Stimulated activated CD4-positive, alpha-beta T cell treated with anti-CD3 and anti-CD28 coated beads, Interleukin-4, amount 100 ng/mL, for 24 hours (primary cell): ENCODE measurements around the gene IFNAR2.
"Not testable (repeated sequence)": the region's sequence is repeated elsewhere in the genome, so short reads cannot be mapped to it uniquely, and the experiment has no call there.

Source experiments
- DNase-seq: peaks from one replicate; pipeline ENCODE4 v3.0.0-alpha.2; 2020

The IFNAR2 gene

DNA sequence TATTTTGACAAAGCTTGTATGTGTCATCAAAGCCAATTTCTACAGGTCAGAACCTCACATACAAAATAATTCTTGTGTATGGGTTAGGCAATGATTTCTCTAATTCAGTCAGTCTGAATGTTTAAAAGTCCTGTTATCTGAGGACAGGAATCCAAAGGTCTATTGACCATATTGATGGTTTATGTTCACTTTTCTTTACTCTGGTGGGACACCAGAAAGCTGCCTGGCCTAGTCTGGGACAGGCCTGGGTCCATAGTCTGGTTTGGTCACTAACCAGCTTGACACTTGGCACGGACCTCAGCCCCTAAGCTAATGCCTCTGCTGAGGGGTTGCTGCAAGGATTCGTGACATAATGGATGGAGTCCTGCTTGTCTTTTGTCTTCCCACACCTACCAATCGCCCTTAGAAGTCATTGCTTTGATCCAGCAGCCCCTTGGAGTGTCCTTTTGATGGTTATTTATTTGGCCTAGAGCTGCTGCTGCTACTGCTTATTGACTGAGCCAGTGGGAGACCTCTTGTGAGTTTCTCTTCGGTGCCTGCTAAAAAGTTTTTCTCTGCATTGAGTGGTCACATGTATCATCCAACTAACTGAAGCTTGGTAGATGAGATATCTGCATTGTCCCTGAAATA is 15.7 kb downstream of the IFNAR2 start:
- DNase-seq, result no peak

DNA sequence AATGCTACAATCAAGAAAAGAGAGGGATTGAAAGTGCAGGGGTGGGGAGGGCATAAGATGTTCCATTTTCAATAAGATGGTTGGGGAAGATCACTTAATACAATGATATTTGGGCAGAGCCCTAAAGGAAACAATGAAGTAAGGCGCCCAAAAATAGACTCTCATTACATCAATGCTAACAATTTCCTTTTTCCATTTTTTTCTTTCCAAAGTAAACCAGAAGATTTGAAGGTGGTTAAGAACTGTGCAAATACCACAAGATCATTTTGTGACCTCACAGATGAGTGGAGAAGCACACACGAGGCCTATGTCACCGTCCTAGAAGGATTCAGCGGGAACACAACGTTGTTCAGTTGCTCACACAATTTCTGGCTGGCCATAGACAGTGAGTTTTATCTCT is 16.8 kb downstream of the IFNAR2 start:
- DNase-seq, result no peak

DNA sequence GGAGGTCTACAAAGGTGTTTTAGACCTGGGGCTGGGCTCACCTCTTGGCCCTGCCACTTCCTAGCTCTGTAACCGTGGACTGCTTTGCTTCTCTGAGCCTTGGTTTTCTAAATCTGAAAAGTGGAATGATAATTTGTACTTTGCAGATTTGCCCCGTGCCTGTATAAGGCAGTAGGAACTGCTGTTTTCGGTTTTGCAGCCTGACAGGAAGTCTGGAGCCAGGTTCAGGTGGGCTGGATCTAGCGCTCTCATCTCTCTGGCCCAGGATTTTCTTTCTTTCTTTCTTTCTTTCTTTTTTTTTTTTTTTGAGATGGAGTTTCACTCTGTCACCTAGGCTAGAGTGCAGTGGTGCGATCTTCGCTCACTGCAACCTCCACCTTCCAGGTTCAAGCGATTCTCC is 17.2 kb downstream of the IFNAR2 start:
- no peak for DNase-seq

DNA sequence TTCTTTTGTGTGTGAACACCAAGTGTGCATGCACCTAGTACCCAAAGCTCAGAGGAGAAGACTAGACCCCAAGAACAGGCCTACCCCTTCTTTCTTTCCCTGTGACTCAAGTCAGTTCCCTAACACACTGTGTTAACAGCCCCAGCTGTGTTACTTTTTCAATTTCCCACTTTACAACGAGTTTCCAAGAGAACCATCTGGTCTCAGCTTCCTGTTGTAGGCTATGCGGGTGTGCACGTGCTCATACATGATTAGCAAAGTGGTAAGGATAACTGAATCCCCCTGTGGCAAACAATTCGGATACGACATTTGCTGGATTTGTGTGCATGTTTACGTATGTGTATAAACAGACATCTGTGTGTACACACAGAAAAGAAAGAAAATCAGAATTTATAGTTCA is 17.9 kb downstream of the IFNAR2 start:
- no peak for DNase-seq

DNA sequence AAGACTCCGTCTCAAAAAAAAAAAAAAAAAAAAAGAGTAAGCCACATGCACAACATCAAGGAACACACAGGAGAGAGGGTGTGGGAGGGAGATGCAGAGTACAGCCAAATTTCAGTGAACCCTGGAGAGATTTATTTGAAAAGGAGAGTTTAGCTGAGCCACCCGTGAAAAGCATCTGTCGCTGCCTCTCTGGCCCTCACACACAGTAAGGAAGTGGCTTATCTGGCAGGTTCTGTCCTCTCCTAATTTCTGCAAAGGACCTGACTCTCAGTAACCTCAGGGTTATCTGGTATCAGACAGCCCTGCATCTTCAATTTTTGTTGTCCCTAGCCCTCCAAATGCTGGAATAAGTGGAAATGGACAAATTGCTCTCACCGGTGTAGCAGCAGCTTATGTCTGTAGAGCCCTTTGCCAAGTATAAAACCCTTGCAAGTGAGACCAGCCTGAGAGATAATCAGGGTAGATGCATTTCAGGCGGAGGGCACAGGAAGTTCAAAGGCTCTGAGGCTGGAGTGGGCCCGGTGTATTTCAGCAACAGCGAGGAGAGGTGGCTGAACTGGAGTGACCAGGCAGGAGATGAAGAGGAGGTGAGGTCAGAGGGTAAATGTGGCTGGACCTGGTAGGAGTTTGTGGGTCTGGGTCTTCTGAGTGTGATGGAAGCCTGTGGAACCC is 19.7 kb downstream of the IFNAR2 start:
- no peak for DNase-seq

DNA sequence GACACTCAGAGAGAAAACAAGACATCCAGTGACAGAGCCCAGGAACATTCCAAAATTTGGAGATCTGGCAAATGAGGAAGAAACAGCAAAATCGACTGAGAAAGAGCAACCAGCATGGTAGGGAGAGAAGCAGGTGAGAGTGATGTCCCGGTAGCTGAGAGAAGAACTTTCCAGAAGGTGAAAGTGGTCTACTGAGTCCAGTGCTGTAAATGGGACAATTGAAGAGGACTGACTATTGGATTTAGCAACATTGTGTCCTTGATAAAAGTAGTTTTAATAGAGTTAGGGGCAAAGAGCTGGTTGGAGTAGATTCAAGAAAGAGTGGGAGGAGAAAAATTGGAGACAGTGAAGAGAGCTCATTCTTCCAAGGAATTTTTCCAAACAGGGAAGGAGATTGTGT is 21.4 kb downstream of the IFNAR2 start:
- no peak for DNase-seq

DNA sequence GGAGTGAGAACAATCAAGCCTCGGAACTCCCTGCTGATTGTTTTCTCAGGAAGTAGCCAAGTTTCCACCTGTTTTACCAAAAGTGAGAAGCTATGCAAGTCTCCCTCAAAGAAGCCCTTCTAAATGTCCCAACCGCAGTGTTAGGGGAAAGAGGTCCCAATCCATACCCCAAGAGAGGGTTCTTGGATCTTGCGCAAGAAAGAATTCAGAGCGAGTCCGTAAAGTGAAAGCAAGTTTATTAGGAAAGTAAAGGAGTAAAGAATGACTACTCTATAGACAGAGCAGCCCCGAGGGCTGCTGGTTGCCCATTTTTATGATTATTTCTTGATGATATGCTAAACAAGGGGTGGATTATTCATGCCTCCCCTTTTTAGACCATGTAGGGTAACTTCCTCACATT is 23.6 kb downstream of the IFNAR2 start:
- DNase-seq, result not testable (repeated sequence)

DNA sequence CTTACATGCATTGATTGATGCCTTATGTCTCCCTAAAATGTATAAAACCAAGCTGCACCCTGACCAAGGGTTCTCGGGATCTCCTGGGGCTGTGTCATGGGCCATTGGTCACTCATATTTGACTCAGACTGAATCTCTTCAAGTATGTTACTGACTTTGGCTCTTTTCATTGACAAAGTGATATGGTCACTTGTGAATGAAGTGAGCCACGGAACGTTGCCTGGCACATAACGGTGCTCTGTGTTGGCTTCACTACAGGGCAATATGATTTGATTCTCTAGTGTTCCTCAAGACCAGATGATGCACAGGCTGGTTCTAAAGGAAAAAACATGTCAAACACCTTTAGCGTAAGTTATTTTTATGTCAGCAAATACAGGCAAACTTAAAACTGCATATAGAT is 25.0 kb downstream of the IFNAR2 start:
- no peak for DNase-seq

DNA sequence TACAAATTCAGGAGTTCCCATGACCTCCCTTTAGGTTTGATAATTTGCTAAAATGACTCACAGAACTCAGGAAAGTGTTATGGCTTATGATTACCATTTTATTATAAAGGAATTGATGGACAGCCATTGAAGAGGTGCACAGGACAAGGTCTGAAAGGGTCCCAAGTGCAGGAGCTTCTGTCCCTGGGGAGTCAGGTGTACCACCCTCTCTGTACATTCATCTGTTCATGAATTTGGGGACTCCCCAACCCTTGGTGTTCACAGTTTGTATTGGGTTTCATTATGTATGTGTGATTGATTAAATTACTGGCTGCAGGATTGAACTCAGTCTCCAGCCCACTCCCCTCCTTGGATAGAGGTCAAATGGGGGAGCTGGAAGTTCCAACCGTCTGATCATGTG is 25.7 kb downstream of the IFNAR2 start:
- no peak for DNase-seq

DNA sequence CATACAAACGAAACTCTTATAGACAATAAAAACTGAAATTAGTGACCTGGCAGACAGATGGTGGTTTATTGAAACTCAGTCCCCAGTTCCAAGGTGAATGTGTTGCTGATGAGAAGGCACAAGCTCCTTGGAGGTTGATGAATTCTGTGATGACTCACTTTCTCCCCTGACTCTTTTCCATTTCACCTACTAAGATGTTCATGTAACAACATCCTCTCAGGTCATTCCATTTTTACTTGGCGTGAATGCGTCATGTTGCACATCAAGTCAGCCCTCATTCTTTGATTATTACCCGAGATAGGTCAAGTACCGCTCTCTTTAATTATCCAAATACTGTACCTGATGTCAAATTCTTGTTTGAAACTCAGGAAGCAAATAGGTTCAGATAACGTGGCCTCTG is 26.3 kb downstream of the IFNAR2 start:
- DNase-seq, result peak; percentile 42

DNA sequence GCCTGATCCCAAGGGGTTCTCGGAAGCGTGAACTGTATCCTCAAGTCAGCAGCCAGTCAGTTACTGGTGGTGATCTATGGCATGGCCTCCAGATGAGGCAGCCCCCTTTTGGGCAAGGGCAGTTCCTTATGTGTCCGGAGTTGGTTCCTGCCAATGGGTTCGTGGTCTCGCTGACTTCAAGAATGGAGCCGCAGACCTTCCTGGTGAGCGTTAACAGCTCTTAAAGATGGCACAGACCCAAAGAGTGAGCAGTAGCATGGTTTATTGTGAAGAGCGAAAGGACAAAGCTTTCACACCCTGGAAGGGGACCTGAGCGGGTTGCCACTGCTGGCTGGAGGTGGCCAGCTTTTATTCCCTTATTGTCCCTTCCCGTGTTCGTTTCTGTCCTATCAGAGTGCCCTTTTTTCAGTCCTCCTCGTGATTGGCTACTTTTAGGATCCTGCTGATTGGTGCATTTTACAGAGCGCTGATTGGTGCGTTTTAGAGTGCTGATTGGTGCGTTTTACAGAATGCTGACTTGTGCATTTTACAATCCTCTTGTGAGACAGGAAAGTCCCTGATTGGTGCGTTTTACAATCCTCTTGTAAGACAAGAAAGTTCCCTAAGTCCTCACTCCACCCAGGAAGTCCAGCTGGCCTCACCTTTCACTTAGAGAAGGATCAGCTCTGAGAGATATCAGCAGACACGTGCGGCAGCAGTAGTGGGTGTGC is 27.5 kb downstream of the IFNAR2 start:
- no peak for DNase-seq

DNA sequence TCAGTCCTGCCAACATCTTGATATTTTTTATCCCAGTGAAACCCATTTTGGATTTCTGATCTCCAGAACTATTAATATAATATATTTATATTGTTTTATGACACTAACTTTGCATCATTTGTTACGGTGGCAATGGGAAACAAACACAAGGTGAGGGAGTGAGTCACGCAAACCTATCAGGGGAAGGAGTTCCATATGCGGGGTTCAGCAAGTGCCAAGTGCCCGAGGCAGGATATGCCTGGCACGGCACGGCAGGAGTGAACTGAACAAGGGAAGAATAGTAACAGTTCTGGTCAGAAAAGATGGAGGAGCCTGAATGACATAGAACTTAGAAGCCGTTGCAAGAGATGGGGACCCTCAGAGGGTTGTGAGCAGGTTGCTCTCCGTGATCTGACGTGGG is 28.7 kb downstream of the IFNAR2 start:
- no peak for DNase-seq

DNA sequence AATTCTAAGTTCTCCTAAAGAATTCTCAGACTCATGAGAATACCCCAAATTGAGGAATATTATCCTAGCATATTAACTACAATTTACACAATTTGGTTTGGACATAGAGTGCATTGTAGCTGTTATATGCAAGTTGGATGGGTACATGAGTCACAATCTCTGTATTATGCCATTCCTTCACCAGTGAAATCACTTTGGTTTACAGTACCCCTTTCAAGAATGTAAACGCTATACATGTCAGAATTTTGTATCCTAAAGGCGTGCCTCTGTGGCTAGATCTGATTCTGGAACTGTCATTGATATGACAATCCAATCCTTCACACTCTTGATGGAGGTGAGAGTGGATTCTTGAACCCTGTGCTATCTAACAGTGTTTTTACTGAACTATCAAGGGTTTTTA is 29.7 kb downstream of the IFNAR2 start:
- DNase-seq, result no peak

DNA sequence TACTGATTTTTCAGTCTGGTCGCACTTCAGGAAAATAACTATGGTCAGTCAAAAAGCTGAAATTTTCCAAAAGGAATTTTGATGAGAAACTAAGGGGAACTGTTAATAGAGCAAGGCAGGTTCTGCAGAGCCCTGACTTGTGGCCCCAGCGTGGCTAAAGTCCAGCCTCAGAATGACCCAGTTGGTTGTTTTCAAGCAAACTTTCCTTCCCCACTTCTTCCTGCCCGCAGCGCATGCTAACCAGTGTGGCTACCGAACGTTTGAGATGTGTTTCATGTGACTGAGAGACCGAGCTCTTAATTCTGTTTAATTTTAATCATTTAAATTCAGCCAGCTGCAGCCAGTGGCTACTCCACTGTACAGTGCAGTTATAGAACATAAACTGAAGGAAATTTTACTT is 30.3 kb downstream of the IFNAR2 start:
- DNase-seq, result no peak

DNA sequence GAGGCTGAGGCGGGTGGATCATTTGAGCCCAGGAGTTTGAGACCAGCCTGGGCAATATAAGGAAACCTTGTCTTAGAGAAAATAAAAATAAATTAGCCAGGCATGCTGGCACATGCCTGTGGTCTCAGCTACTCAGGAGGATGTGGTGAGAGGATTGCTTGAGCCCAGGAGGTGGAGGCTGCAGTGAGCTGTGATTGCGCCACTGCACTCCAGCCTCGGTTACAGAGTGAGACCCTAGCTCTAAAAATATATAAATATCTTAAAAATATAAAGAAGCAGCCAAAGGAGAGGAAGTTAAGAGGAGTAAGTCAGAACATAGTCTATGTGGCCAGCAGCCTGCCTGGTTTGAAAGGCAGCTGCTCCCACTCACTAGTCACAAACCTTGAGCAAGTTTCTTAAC is 31.9 kb downstream of the IFNAR2 start:
- no peak for DNase-seq

DNA sequence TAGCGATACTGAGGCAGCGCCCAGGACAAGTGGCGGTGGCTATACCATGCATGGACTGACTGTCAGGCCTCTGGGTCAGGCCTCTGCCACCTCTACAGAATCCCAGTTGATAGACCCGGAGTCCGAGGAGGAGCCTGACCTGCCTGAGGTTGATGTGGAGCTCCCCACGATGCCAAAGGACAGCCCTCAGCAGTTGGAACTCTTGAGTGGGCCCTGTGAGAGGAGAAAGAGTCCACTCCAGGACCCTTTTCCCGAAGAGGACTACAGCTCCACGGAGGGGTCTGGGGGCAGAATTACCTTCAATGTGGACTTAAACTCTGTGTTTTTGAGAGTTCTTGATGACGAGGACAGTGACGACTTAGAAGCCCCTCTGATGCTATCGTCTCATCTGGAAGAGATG is 33.2 kb downstream of the IFNAR2 start:
- DNase-seq, result no peak

DNA sequence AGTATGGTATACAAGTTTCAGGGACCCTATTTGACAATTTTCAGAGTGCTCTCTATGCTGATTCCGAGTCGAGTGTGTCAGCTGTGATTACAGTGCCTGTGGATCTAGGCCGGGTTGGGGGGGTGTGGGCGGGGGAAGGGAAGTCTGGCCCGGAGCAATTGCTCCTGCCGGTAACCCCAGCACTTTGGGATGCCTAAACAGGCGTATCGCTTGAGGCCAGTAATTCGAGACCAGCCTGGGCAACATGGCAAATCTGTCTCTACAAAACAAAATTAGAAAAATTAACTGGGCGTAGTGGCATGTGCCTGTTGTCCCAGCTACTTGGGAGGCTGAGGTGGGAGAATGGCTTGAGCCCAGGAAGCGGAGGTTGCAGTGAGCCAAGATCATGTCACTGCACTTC is 34.8 kb downstream of the IFNAR2 start:
- no peak for DNase-seq

DNA sequence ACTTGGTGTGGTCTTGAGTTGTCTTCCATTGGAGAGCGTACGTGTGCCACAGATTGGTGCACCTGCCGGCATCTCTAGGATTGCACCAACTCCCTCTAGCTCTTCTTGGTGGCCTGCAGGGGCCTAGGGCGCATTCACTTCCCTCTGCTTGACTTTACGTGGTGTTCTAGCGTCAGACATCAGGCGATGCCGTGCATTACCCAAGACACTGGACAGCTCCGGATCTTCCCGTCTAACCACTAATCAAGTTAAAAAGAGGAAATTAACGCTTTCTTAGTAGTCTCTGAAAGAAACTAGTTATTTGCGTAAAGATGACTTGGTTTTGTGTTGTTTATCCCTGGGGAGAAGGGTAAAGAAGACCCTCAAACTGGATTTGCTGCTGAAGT is 35.9 kb downstream of the IFNAR2 start:
- no peak for DNase-seq

DNA sequence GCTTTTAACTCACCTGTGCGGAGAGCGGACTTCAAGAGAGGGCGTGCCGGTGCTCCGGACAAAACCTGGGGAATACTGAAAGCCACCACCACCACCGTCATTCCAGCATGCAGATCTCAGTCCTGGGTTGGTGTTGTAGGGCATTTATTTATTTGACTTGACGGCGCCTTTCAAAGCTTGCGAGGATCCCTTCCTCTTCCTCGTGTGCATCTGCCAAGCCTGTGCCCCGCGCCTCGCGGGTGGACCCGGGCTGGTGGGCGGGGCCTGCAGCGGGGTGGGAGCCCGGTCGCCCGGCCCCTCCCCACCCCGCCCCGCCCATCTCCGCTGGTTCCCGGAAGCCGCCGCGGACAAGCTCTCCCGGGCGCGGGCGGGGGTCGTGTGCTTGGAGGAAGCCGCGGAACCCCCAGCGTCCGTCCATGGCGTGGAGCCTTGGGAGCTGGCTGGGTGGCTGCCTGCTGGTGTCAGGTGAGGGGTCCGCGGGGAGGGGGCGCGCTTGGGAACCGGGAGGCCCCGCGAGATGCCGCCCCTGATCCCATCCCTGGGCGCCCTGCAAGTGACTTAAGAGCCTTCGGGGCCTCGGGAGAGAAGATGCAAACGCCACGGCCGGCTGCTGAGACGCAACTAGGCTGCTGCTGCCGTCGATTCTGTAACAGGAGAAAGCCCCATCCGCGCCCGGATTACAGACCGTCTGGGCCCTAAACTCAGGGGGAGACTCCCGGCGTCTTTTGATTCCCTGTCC is 36.5 kb downstream of the IFNAR2 start, which contains the start of gene IL10RB:
Gene IL10RB (plus strand): TSS at position 318 of the 739 bp plus-strand sequence. CDS start 99 bp downstream, at position 417.
- peak; percentile 70 for DNase-seq

DNA sequence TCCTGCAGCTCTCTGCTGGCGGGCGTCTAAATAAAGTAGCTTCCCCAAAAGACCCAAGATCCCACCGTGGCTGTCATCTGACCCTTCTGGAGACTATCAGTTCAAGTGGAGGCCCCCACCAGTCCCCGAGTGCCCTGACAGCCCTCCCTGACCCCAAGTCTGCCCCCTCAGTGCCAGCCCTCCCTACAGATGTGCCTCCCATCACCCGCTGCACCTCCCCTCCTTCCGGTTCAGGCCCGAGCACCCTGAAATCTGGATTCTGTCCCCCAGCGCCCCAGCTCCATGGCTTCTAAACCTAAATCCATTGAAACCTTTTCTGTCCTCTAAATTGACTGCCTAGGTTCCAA is 37.0 kb downstream of the IFNAR2 start:
- DNase-seq, result peak; percentile 29

DNA sequence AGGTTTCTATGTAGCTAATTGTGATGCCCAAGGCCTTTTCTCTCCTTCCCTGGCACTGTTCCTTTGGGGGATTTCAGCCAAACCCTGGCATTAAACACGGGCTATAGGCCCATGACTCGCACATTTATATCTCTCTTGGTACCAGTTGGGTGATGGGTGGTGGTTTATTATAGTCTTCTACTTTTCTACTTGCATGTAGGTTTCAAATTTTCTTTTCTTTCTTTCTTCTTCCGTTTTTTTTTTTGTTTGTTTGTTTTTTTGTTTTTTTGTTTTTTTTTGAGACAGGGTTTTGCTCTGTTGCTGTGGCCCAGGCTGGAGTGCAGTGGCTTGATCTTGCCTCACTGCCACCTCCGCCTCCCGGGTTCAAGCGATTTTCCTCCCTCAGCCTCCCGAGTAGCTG is 37.5 kb downstream of the IFNAR2 start:
- no peak for DNase-seq

DNA sequence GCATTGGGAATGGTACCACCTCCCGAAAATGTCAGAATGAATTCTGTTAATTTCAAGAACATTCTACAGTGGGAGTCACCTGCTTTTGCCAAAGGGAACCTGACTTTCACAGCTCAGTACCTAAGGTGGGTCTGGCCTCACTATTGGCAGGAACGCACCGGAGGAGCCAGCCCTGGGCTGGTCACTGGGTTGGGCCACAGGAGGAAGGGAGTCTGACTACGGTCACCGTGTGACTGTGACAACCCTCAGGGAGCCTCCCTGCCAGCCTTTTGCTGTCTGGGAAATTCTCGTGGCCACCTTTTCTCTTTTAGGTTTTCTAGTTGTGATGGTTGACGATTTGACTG is 38.6 kb downstream of the IFNAR2 start:
- DNase-seq, result no peak

DNA sequence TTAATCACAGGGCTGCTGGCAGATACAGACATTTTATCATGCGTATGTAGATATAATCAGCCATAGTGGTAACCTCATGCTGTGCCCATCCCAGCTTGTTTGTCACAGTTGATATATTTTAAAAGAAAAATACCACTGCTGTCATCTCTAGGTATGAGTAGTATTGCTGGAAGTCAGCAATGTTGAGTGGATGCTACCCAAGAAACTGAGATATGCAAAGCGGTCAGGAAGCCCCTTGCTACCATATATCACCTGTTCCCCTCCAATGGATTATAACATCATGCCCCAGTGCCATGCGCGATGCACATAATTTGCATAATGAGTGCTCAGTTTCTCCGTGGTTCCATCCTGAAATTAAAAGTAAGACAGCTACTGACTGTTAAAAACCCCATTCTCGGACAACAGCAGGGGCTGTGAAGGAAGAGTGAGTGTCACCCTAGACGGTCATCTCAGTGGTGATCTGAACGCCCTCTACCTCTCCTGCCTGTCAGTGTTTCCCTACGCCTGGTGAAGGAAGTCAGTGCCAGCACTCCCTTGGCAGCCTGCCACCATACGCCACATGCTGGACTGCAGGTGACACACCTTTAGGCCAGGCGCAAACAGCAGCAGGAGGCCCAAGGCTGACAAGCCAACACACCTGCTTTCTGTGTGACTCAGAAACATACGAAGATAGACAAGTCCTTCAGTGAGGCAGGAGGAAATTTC is 39.2 kb downstream of the IFNAR2 start:
- DNase-seq, result peak; percentile 39
